Type B pancreatic cell (in vitro differentiated cells): Measurements from ENCODE around the gene SAPCD1. TPM values are rescaled to one million over a fixed set of nuclear protein-coding genes. Genes with fewer than 3 reads are reported as not detected.

ENCODE experiments used
- DNase-seq: peaks from one replicate; pipeline ENCODE4 v3.0.0; 2021; ENCODE audit warnings: mixed read lengths; ENCODE audit not compliant: unreplicated experiment; ENCODE audit errors: extremely low spot score
- H3K27ac Mint-ChIP-seq: 2 replicates; pipeline ENCODE4 v1.8.0; 2021; ENCODE audit warnings: mild to moderate bottlenecking, mixed read lengths
- H3K27me3 Mint-ChIP-seq: 2 replicates; pipeline ENCODE4 v1.8.0; 2021; ENCODE audit warnings: mixed read lengths
- H3K36me3 Mint-ChIP-seq: 2 replicates; pipeline ENCODE4 v1.8.0; 2021; ENCODE audit warnings: mixed read lengths
- H3K4me1 Mint-ChIP-seq: one replicate; pipeline ENCODE4 v1.8.0; 2021; ENCODE audit warnings: mixed read lengths; ENCODE audit not compliant: unreplicated experiment
- H3K4me3 Mint-ChIP-seq: 2 replicates; pipeline ENCODE4 v1.8.0; 2021; ENCODE audit warnings: mild to moderate bottlenecking, mixed read lengths
- H3K9me3 Mint-ChIP-seq: 2 replicates; pipeline ENCODE4 v1.8.0; 2021; ENCODE audit warnings: mixed read lengths
- total RNA-seq: library from RNA; stranded (reverse); gene quantifications from 2 replicates; pipeline ENCODE4 v1.2.1, GENCODE V29; 2021; ENCODE audit warnings: low replicate concordance
- TF ChIP-seq, protein P1 (sequence below): fragments of 200-600 bp; sonication (generic); conservative IDR thresholded peaks from 2 replicates; pipeline ENCODE4 v1.5.0; 2021; ENCODE audit warnings: antibody characterized with exemption, mild to moderate bottlenecking

Gene SAPCD1
- total RNA-seq, 1 donor from 2014 or later = 8.9 TPM

DNA sequence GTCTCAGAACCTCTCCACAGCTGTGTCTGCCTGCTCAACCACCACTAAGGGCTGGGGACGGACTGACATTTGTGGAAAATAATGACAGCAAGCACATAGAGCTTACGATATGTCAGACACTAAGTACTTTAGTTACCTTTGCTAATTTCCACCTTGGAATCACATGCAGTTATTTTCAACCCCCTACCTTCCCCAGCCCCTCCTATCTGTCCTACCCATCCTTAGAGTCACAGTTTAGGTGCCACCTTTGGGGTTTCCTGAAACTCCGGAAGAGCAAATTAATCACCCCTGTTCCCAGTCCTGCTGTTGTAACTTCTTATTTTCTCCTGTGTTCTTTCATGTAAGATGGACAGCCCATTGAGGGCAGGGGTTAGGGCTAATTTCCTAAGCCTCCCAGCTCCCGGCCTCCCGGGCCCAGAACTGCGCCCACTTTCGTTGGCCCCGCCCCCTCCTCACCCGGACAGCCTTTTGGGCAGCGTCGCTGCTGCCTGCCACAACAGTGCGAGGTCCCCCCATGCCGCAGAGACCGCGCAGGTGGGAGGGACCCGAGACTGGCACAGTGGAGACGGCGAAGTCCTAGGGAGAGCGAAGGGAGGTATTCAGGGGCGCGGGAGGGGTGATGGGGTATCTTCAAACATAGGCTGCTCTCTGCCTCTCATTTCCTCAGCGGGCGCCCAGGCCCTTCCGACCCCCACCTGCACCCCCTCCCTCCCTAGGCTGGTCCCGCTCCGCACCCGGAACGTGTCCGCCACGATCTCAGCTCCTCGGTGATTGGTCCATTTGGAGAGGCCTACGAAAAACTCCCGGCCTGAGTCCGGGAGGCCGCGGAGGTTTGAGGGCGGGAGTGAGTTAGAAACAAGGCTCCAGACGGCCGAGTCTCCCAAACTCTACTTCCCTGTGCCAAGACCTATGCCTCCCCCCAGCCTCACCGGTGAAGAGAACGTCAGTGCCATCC, 34.5 kb upstream of the SAPCD1 start:
- Mint-ChIP-seq H3K27me3 (no peaks in the 10 kb centered on the region), H3K4me3 (peak overlapping the region; percentile 95), H3K36me3 (peaks cover 35% of the 10 kb centered on the region), H3K27ac (peak overlapping the region; percentile 69), H3K4me1 (peaks cover 23% of the 10 kb centered on the region), H3K9me3 (no peaks in the 10 kb centered on the region)
- DNase-seq = no peak
- TF ChIP-seq, protein P1, sequence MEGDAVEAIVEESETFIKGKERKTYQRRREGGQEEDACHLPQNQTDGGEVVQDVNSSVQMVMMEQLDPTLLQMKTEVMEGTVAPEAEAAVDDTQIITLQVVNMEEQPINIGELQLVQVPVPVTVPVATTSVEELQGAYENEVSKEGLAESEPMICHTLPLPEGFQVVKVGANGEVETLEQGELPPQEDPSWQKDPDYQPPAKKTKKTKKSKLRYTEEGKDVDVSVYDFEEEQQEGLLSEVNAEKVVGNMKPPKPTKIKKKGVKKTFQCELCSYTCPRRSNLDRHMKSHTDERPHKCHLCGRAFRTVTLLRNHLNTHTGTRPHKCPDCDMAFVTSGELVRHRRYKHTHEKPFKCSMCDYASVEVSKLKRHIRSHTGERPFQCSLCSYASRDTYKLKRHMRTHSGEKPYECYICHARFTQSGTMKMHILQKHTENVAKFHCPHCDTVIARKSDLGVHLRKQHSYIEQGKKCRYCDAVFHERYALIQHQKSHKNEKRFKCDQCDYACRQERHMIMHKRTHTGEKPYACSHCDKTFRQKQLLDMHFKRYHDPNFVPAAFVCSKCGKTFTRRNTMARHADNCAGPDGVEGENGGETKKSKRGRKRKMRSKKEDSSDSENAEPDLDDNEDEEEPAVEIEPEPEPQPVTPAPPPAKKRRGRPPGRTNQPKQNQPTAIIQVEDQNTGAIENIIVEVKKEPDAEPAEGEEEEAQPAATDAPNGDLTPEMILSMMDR = no peak

DNA sequence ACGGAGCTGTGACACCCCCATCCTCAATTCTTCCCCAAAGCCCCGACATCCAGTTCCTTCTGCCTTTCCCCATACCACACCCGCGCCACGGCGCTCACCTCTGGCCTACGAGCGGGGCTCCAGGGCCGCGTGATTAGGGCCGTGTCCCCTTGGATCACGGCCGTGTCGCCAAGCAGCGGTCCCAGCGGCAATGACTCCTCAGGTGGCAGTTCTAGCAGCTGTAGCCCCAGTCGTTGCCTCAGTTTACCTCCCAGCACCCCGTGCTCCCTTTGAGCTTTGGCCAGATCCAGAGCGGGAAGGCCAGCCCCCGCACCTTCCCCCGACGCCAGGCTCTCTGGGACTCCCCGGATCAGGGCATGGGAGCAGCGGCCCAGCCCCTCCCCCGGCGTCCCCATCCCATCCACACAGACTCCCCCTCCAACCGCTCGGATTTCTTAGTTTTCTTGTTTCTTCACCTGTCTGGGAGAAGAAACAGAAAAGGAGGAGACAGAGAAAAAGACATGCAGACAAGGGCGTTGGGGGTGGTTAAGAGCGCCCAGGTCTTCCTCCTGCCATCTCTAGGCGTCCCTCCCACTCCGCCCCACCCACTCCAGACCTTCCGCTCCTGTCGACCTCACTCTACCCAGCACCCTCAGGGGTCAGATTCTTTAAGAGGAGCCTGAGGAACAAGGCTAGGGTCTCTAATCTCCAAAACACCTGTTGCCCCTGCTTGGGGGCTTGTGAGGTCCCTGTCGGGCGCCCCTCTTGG, 33.5 kb upstream of the SAPCD1 start, which contains the start of gene DDAH2:
DDAH2 (minus strand) TSS at position 533 of the 748 bp plus-strand sequence; CDS start at position 395, 138 bp downstream.
- Mint-ChIP-seq H3K27ac (peak within 1 kb of the TSS; percentile 94), H3K9me3 (no peaks in the 10 kb centered on the region), H3K27me3 (no peaks in the 10 kb centered on the region), H3K4me3 (peak within 1 kb of the TSS; percentile 95), H3K4me1 (peaks cover 33% of the 10 kb centered on the region), H3K36me3 (peaks cover 45% of the 10 kb centered on the region)
- no peak for DNase-seq
- TF ChIP-seq, protein P1 = no peak

DNA sequence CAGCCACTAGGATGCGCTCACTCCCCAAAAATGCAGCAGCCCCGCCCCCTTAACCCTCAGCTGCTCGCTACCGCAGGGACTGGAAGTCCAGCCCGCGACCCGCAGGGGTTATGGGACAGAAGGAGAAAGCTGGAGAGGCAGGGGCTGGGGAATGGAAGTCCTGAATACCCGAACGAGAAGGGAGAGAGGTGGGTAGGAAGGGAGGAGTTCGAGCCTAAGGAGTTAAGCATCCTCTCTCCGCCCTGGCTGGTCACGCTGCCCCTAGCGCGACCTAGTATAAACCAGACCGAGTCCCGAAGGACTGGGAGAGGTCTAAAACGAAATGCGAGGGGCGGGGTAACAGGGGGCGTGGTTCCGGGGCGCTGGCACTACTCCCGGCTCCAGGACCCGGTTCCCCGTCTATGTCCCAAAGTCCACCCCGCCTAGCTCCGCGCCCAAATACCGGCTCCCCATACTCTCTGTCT, 32.9 kb upstream of the SAPCD1 start:
- no peaks in the 10 kb centered on the region for H3K9me3 Mint-ChIP-seq
- peak overlapping the region; percentile 94 for H3K27ac Mint-ChIP-seq
- peaks cover 33% of the 10 kb centered on the region for H3K4me1 Mint-ChIP-seq
- H3K4me3 Mint-ChIP-seq = peak overlapping the region; percentile 95
- TF ChIP-seq, protein P1 = peak; percentile 78
- H3K36me3 Mint-ChIP-seq = peaks cover 46% of the 10 kb centered on the region
- no peaks in the 10 kb centered on the region for H3K27me3 Mint-ChIP-seq
- peak; percentile 88 for DNase-seq

DNA sequence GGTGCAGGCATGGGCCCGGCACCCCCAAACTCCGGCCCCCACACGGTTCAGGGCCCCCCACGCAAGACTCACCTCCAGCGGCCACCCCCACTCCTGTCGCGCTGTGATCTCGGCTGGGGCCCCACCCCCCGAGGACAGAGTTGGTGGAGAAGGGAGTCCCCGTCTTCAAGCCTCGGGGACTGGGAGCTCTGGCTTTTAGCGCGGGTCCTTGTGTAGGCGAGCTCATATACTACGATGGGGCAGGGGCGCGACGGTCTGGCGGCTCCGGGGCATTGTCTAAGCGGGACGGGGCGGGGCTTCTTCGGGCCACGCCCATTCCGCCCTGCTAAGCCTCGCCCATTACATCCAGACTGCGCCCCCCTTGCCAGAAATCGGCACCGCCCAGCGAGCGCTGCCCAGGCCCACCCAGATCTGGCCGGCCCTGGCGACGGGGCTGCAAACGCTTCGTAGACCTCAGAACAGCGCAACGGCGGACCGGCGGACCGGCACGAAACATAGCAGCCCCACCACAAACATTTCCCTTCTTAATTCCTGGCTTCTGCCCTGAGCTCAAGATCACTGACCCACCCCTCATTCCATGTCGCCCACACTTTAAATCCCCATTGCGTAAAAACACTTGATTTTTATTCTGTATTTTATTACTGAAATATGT, 32.4 kb upstream of the SAPCD1 start:
- Mint-ChIP-seq H3K36me3 (peaks cover 46% of the 10 kb centered on the region), H3K27me3 (no peaks in the 10 kb centered on the region), H3K9me3 (no peaks in the 10 kb centered on the region), H3K4me1 (peaks cover 33% of the 10 kb centered on the region), H3K27ac (peak overlapping the region; percentile 94), H3K4me3 (peak overlapping the region; percentile 95)
- peak; percentile 94 for DNase-seq
- TF ChIP-seq, protein P1 = no peak

DNA sequence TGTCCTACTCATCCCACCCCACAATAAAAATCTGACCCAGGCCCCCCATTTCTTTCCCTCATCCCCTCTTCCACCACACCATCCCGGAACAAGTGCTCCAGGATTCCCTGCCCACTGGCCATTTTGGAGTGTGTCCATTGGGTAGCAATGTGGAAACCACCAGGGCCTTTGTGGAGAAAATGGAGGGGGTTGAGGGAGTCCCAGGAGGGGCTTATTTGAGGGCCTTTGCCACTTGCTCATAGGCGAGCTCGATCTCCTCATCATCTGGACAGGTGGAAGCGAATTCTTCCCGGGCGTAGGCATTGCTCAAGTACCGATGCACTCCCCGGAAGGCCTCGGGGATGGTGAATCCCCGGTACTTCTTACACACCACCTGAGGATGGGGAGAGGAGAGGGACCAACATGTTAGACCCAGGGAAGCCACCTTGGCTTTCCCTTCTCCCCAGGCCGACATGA, 31.8 kb upstream of the SAPCD1 start:
- TF ChIP-seq, protein P1 = no peak
- DNase-seq = no peak

More for the DNA sequence above, 31.8 kb upstream of the SAPCD1 start:
- H3K36me3 Mint-ChIP-seq = peaks cover 44% of the 10 kb centered on the region
- H3K4me1 Mint-ChIP-seq = peaks cover 31% of the 10 kb centered on the region
- peak overlapping the region; percentile 94 for H3K27ac Mint-ChIP-seq
- H3K9me3 Mint-ChIP-seq = no peaks in the 10 kb centered on the region
- no peaks in the 10 kb centered on the region for H3K27me3 Mint-ChIP-seq
- peak overlapping the region; percentile 95 for H3K4me3 Mint-ChIP-seq
